ENCODE measurements around the gene KARS1.

Gene KARS1

DNA sequence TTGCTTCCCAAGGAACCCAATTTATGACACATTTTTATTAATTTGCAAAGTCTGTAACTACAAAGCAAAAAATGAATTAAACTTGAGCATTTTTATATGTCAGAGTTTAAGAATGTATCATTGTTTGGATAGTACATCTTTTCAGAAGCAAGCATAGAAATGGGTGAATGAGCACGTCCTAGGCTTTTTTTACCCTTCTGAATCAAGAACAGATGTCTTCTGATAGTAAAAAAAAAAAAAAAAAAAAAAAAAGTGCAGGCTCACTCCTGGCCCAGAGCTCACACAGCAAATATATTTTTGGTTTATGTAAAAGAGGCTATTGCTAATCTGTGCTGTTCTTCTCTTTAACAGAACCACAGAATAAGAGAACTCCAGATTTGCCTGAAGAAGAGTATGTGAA lies 6.5 kb upstream of the KARS1 start:
- no peak overlapping the region for H2AFZ ChIP-seq (ENCODE audit: low read depth, low read length)
- no peak overlapping the region for H3K27ac ChIP-seq (ENCODE audit: low read length)
- H3K4me1 ChIP-seq (ENCODE audit: insufficient read depth, low read length), result peaks cover 30% of the 10 kb centered on the region
- H3K9ac ChIP-seq (ENCODE audit: low read depth, low read length), result no peak overlapping the region
- no peaks in the 10 kb centered on the region for H3K9me3 ChIP-seq (ENCODE audit: insufficient read depth, low read length, severe bottlenecking)
- DNase-seq, result no peak
- peaks cover 46% of the 10 kb centered on the region; the same call in 1 of the 2 replicates for H4K20me1 ChIP-seq (ENCODE audit: insufficient read depth, low read length)
- H3K36me3 ChIP-seq (ENCODE audit: insufficient read depth, low read length), result peaks cover 69% of the 10 kb centered on the region
- H3K79me2 ChIP-seq (ENCODE audit: insufficient read depth, low read length), result peaks cover 66% of the 10 kb centered on the region
- no peaks in the 10 kb centered on the region for H3K27me3 ChIP-seq (ENCODE audit: insufficient read depth, low read length, poor library complexity)
- ATAC-seq (ENCODE audit: insufficient read depth, low read depth), result no peak
- no peak overlapping the region for H3K4me2 ChIP-seq (ENCODE audit: insufficient read depth, low read length)
- H3K4me3 ChIP-seq (ENCODE audit: low read depth in 1 of 2, low read length in 2 of 2), result no peak overlapping the region
- TF ChIP-seq, protein P1, sequence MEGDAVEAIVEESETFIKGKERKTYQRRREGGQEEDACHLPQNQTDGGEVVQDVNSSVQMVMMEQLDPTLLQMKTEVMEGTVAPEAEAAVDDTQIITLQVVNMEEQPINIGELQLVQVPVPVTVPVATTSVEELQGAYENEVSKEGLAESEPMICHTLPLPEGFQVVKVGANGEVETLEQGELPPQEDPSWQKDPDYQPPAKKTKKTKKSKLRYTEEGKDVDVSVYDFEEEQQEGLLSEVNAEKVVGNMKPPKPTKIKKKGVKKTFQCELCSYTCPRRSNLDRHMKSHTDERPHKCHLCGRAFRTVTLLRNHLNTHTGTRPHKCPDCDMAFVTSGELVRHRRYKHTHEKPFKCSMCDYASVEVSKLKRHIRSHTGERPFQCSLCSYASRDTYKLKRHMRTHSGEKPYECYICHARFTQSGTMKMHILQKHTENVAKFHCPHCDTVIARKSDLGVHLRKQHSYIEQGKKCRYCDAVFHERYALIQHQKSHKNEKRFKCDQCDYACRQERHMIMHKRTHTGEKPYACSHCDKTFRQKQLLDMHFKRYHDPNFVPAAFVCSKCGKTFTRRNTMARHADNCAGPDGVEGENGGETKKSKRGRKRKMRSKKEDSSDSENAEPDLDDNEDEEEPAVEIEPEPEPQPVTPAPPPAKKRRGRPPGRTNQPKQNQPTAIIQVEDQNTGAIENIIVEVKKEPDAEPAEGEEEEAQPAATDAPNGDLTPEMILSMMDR (IDR thresholded peaks at IDR 0.05; ENCODE audit: borderline replicate concordance, extremely low read depth, low read length, poor library complexity, severe bottlenecking), result no peak
- TF ChIP-seq EZH2 (IDR thresholded peaks at IDR 0.05; ENCODE audit: borderline replicate concordance, low read depth, low read length, severe bottlenecking), result no peak

DNA sequence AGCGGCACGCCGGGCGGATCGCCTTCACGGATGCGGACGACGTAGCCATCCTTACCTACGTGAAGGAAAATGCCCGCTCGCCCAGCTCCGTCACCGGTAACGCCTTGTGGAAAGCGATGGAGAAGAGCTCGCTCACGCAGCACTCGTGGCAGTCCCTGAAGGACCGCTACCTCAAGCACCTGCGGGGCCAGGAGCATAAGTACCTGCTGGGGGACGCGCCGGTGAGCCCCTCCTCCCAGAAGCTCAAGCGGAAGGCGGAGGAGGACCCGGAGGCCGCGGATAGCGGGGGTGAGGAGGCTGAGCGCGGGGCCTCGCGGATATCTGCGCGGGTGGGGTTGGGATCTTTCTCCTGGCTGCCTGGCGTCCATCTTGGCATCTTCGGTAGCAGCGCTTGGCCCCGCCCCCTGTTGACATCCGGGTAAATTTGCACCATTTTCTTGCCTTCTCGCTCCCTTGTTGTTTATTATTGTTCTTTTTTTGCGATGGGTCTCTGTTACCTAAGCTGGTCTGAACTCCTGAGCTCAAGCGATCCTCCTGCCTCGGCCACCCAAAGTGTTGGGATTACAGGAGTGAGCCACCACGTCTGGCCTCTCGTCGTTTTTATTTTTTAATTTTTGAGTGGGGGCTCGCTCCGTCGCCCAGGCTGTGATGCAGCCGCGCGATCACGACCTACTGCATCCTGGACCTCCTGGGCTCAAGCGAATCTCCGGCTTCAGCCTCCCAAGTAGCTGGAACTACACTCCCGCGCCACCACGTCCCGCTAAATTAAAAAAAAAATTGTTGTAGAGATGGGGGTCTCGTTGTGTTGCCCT lies 1.0 kb upstream of the KARS1 start:
- DNase-seq (peak; percentile 86), ATAC-seq (ENCODE audit: insufficient read depth, low read depth) (peak; percentile 47)
- H3K27ac ChIP-seq (ENCODE audit: low read length), result peak overlapping the region; percentile 90
- peak overlapping the region; percentile 82 for H2AFZ ChIP-seq (ENCODE audit: low read depth, low read length)
- peaks cover 62% of the 10 kb centered on the region for H3K4me1 ChIP-seq (ENCODE audit: insufficient read depth, low read length)
- no peak for TF ChIP-seq EZH2 (IDR thresholded peaks at IDR 0.05; ENCODE audit: borderline replicate concordance, low read depth, low read length, severe bottlenecking)
- TF ChIP-seq, protein P1 (IDR thresholded peaks at IDR 0.05; ENCODE audit: borderline replicate concordance, extremely low read depth, low read length, poor library complexity, severe bottlenecking), result no peak
- peaks cover 53% of the 10 kb centered on the region; the same call in 1 of the 2 replicates for H4K20me1 ChIP-seq (ENCODE audit: insufficient read depth, low read length)
- H3K27me3 ChIP-seq (ENCODE audit: insufficient read depth, low read length, poor library complexity), result no peaks in the 10 kb centered on the region
- H3K9me3 ChIP-seq (ENCODE audit: insufficient read depth, low read length, severe bottlenecking), result no peaks in the 10 kb centered on the region
- H3K9ac ChIP-seq (ENCODE audit: low read depth, low read length), result peak overlapping the region; percentile 83
- H3K79me2 ChIP-seq (ENCODE audit: insufficient read depth, low read length), result peaks cover 98% of the 10 kb centered on the region
- peak overlapping the region; percentile 76 for H3K4me2 ChIP-seq (ENCODE audit: insufficient read depth, low read length)
- H3K4me3 ChIP-seq (ENCODE audit: low read depth in 1 of 2, low read length in 2 of 2), result peak overlapping the region; percentile 86 to 97
- H3K36me3 ChIP-seq (ENCODE audit: insufficient read depth, low read length), result peaks cover 48% of the 10 kb centered on the region

DNA sequence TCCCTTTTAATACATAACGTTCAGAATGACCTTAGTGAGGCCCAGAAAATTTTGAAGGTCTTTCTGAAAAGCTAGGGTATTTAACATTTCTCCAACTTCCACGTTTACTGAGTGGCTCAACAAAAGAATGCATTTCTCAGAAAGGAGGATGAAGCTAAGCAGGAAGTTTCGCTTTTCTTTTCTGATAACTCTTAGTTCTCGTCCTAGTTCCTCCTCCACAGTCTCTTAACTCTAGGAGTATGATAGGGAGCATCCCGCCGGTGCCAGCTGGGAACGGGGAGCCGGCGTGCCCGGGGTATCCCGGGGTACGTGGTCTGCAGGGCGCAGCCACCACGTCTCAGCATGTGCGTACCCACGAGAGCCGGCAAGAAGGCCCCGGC lies 363 bp downstream of the KARS1 start:
- peaks cover 56% of the 10 kb centered on the region for H3K36me3 ChIP-seq (ENCODE audit: insufficient read depth, low read length)

More for the DNA sequence above, 363 bp downstream of the KARS1 start:
- H3K27ac ChIP-seq (ENCODE audit: low read length), result peak overlapping the region; percentile 82
- no peaks in the 10 kb centered on the region for H3K9me3 ChIP-seq (ENCODE audit: insufficient read depth, low read length, severe bottlenecking)
- ATAC-seq (ENCODE audit: insufficient read depth, low read depth) (peak; percentile 44), DNase-seq (no peak)
- peak overlapping the region; percentile 83 for H3K9ac ChIP-seq (ENCODE audit: low read depth, low read length)
- H2AFZ ChIP-seq (ENCODE audit: low read depth, low read length), result peak overlapping the region; percentile 88
- H4K20me1 ChIP-seq (ENCODE audit: insufficient read depth, low read length), result peaks cover 55% of the 10 kb centered on the region
- H3K4me2 ChIP-seq (ENCODE audit: insufficient read depth, low read length), result peak overlapping the region; percentile 99
- peak overlapping the region; percentile 86 to 97 for H3K4me3 ChIP-seq (ENCODE audit: low read depth in 1 of 2, low read length in 2 of 2)
- peaks cover 60% of the 10 kb centered on the region for H3K4me1 ChIP-seq (ENCODE audit: insufficient read depth, low read length)
- TF ChIP-seq EZH2 (IDR thresholded peaks at IDR 0.05; ENCODE audit: borderline replicate concordance, low read depth, low read length, severe bottlenecking), result no peak
- TF ChIP-seq, protein P1 (IDR thresholded peaks at IDR 0.05; ENCODE audit: borderline replicate concordance, extremely low read depth, low read length, poor library complexity, severe bottlenecking), result no peak
- H3K27me3 ChIP-seq (ENCODE audit: insufficient read depth, low read length, poor library complexity), result no peaks in the 10 kb centered on the region
- peaks cover 98% of the 10 kb centered on the region for H3K79me2 ChIP-seq (ENCODE audit: insufficient read depth, low read length)
